GM19463 (cell line): ENCODE measurements around the gene CSTF1.
"Not testable (repeated sequence)": the region's sequence is repeated elsewhere in the genome, so short reads cannot be mapped to it uniquely, and the experiment has no call there.

Experiments used
- ATAC-seq: cut with Tn5 transposase; IDR thresholded peaks from one replicate; pipeline ENCODE4 v1.9.1; 2021; ENCODE audit warnings: mild to moderate bottlenecking, moderate library complexity; ENCODE audit not compliant: unreplicated experiment

The CSTF1 gene

DNA sequence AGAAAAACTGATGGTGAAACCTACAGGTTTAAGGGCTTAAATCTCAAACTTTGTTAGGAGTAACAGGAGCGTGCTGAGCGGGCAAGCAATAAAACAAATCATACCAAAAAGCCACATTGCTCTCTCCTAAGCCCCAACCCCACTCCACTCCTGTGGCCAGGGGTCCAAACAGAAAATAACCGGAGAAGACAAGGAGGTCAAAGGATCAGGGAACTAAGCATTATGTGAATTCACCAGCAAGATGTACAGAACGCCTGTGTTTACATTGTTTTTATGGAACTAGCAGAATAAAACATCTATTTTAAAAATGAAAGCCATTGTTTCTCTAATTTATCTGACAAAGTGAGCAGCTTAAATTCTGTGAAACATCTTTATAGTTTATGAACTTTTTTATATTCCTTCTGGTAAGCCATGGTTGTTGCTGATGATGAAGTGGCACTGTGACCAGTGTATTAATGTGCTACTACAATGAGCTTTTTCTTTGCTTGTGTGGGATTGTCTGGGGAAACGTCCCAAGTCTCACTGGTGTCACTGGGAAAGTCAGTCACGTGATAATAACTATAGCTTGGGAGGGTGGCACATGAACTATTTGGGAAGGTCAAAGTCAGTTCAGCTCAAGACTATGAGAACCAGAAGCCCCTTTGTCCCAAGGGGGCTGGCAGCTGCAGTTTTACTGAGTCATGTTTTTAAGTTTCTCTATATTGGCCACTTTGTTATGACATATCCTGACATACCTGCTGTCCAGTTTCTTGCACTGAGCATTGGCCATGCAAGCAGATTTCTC is 23.9 kb upstream of the CSTF1 start:
- ATAC-seq: no peak

DNA sequence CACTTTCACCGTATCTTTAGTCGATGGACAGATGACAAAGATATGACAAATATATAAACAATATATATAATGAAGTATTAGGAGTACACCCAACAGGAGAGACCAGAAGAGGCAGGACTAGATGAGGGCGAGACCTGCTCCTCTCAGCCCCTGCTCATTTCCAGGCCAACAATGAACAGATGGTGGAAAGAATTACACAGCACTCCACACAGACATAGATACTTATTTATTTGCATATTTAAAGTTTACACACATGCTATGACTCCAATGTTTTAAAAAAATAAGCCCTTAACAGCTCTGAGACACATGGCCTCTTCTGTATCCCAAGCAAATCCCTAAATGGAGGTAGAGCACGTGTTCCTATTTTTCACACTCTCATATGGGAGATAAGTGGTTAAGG is 23.3 kb upstream of the CSTF1 start:
- no peak for ATAC-seq

DNA sequence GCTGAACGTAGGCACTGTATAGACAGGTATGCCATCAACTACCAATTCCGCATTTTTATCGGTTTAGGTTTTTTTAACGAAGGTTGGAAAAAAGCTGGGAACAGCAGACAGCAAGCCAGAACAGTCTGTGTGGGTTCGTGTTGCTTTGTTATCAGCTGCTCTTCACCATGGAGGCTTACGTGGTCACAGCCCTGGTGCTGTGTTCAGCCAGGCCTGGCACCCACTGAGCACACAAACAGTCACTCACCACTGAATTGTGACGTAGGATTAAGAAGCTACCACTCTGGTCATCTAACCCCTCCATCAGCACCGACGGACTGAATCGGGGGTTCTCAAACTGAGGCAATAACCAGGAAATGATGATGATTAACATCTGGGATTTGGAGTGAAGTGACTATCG is 20.5 kb upstream of the CSTF1 start:
- ATAC-seq: no peak

DNA sequence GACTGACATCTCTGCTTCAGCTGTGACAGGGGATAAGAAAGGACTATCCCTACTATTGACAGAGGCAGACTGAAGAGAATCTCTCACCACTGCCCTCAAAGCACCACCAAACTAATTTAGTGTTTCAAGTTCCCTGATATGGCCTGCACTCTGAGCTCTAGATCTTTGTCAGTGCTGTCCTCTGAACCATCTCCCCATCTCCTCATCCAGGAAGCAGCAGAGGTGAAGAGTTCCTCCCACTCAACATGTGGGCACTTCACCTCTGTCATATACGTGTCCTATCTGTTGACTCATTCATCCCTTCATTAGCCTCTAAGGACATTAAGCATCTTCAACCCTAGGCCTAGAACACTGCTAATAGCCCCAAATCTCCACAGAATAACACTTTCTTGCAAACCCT is 19.6 kb upstream of the CSTF1 start:
- no peak for ATAC-seq

GRCh38 chr20:56373942-56374341 is 18.5 kb upstream of the CSTF1 start:
- ATAC-seq: no peak

GRCh38 chr20:56376331-56376730 is 16.1 kb upstream of the CSTF1 start:
- ATAC-seq: no peak

- no peak for ATAC-seq
Measured at GRCh38 chr20:56378386-56378785, 14.1 kb upstream of the CSTF1 start.

GRCh38 chr20:56380375-56380774 is 12.1 kb upstream of the CSTF1 start:
- no peak for ATAC-seq

- no peak for ATAC-seq
Measured at GRCh38 chr20:56381501-56381900, 10.9 kb upstream of the CSTF1 start.

DNA sequence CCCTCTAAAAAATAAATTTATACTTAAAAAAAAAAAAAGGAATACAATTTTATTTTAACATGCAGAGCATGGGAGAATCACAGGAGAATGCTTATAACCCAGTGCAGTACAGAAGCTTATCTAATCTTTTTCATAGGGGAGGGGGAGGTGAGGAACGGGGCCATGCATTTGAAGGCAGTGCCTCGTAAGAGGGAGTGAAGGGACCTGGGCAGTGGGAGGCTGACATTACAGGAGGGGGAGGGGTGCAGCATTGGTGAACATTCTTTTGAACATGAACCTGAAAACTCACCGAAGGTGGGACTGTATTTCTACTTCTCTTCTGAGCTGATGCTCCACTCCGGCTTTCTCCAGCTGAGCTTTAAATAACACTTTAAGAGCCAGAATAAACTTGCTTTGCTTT is 9.7 kb upstream of the CSTF1 start:
- ATAC-seq: no peak

GRCh38 chr20:56383334-56383733 is 9.1 kb upstream of the CSTF1 start:
- ATAC-seq: no peak

- ATAC-seq: no peak
Measured at GRCh38 chr20:56385130-56385529, 7.3 kb upstream of the CSTF1 start.

- ATAC-seq: no peak
Measured at GRCh38 chr20:56386219-56386618, 6.2 kb upstream of the CSTF1 start.

DNA sequence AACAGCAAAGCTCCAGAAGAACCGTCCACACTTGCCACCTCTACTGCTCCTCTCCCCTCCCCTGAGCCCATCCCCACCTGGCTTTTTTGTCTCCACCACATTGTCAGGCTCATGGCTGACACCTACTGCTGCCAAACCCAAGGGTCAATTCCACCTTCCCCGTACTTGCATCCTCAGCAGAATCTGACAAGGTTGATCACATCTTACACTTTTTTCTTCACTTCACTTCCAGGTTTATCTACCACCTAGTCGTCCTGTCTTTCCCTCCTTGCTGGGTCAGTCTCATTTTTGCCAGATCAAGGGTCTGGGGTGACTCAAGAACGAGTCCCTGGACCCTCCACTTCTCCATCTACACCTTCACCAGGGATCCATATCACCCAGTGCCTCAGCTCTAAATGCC is 3.6 kb upstream of the CSTF1 start:
- no peak for ATAC-seq

DNA sequence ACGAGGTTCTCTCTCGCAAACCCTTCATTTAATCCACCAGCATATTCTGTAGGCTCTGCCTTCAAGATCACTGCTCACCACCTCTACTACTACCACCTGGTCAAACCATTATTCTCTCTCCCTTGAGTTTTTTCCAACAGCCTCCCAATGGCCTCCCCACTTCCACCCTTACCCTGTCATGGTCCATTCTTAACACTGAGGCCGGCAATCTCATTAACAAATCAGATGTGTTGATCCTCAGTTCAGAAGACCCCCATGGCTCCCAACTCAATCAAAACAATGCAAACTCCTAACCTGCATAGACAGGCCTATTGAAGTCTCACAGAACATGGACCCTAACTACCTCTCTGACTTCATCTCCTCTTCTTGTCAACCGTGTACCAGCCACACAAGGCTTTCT is 2.6 kb upstream of the CSTF1 start:
- ATAC-seq: no peak

GRCh38 chr20:56390396-56390795 is 2.0 kb upstream of the CSTF1 start:
- not testable (repeated sequence) for ATAC-seq

- no peak for ATAC-seq
Measured at GRCh38 chr20:56391037-56391436, 1.4 kb upstream of the CSTF1 start.

DNA sequence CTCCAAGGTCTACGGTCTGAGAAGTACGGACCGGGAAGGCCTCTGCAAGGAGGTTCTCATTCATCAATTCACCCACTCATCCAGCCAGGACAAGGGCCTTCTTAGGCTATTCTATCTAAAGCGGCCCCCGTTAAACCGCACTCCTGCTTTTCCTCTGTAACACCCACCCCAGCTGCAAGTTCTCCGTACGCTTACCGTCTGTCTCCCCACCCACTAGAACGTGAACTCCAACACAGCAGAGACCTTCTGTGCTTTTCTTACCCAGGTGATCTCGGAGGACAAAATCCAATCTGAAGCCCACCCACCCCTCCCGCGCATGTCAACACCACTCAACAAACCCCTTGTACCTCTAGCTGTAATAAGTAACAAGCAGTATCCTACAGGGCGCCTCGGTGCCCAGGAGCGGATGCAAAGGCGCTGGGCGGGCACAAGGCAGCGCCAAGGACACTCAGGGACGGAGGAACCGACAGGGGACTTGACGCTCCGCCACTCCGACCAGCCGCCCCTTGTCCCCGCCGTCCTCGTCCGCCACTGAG is 781 bp upstream of the CSTF1 start:
- peak; percentile 31 for ATAC-seq

GRCh38 chr20:56392881-56393482 is 537 bp downstream of the CSTF1 start:
- no peak for ATAC-seq

GRCh38 chr20:56393653-56394052 is 1.2 kb downstream of the CSTF1 start:
- no peak for ATAC-seq

GRCh38 chr20:56395166-56395565 is 2.7 kb downstream of the CSTF1 start:
- ATAC-seq: no peak

DNA sequence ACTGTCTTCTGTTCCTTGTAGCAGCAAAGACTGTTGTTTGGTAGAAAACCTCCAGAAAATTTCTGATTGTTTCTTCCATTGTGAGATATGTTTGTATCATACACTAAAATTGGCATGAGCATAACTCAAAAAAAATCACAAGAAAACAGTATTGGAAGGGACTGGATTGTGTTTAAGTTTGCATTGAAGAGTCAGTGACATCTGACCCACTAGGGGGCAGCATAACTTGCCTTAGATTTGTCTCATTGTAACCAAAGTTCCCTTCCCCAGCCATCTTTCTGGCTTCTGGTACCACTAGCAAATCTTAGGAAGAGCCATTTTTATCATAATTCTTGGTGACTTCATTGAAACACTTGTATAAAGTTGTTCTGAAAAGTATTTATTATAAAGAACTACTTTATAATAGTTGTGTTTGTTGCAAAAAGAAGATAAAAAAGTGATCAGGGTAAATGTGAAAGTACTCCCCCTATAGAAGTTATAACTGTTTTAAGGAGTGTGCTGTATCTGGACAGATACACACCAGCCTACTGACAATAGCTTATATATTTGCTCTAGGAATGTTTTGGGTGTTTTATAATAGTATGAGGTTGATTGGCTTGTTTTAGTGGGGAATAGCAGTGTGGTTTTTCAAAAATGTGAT is 7.7 kb downstream of the CSTF1 start:
- ATAC-seq: no peak
